ENCODE results near the gene TNPO3.

Gene TNPO3

GRCh38 chr7:128986609-128987008 lies 68.3 kb downstream of the TNPO3 start:
- TF ChIP-seq CTCF (IDR thresholded peaks at IDR 0.05; ENCODE audit: control extremely low read depth, extremely low read depth, low read depth, missing control alignments) = no peak
- DNase-seq (ENCODE audit: extremely low spot score) = no peak
- CTCF ChIA-PET = interaction anchor here (1.0 to 2.2 kb wide), 5 partner anchors 18 to 232 kb away, joined by 3 to 6 read pairs (median 3); no protein-coding TSS in a partner anchor
- POLR2A ChIA-PET = no interaction called here

- no peak for DNase-seq (ENCODE audit: extremely low spot score)
- CTCF ChIA-PET = interaction anchor here (1.0 to 2.2 kb wide), 3 partner anchors 10 to 18 kb away, joined by 3 to 6 read pairs (median 3); no protein-coding TSS in a partner anchor
- POLR2A ChIA-PET = no interaction called here
- no peak for TF ChIP-seq CTCF (IDR thresholded peaks at IDR 0.05; ENCODE audit: control extremely low read depth, extremely low read depth, low read depth, missing control alignments)
These were observed 69.3 kb downstream of the TNPO3 start for GRCh38 chr7:128985660-128986059.

GRCh38 chr7:128982105-128982504 lies 72.8 kb downstream of the TNPO3 start:
- no peak for DNase-seq (ENCODE audit: extremely low spot score)
- TF ChIP-seq CTCF (IDR thresholded peaks at IDR 0.05; ENCODE audit: control extremely low read depth, extremely low read depth, low read depth, missing control alignments) = no peak
- ChIA-PET CTCF (interaction anchor here (0.6 to 1.6 kb wide), 4 partner anchors 13 to 29 kb away, joined by 3 to 5 read pairs (median 4); no protein-coding TSS in a partner anchor), POLR2A (interaction anchor here (0.7 kb wide), 1 partner anchor 187 kb away, joined by 8 read pairs; no protein-coding TSS in a partner anchor)

GRCh38 chr7:128974241-128974934 lies 80.5 kb downstream of the TNPO3 start:
- no peak for DNase-seq (ENCODE audit: extremely low spot score)
- ChIA-PET POLR2A (no interaction called here), CTCF (interaction anchor here (1.5 kb wide), 1 partner anchor 34 kb away, joined by 3 read pairs; no protein-coding TSS in a partner anchor)
- no peak for TF ChIP-seq CTCF (IDR thresholded peaks at IDR 0.05; ENCODE audit: control extremely low read depth, extremely low read depth, low read depth, missing control alignments)

- CTCF ChIA-PET = interaction anchor here (0.6 to 2.7 kb wide), 9 partner anchors 10 to 123 kb away, joined by 3 to 11 read pairs (median 5); no protein-coding TSS in a partner anchor
- no peak for DNase-seq (ENCODE audit: extremely low spot score)
- no peak for TF ChIP-seq CTCF (IDR thresholded peaks at IDR 0.05; ENCODE audit: control extremely low read depth, extremely low read depth, low read depth, missing control alignments)
- POLR2A ChIA-PET = no interaction called here
These were observed 86.3 kb downstream of the TNPO3 start for GRCh38 chr7:128968624-128969023.

- POLR2A ChIA-PET = interaction anchor here (0.9 to 1.8 kb wide), 2 partner anchors 16 to 24 kb away, joined by 3 to 10 read pairs; no protein-coding TSS in a partner anchor
- peak; percentile 77 for DNase-seq (ENCODE audit: extremely low spot score)
- TF ChIP-seq CTCF (IDR thresholded peaks at IDR 0.05; ENCODE audit: control extremely low read depth, extremely low read depth, low read depth, missing control alignments) = no peak
- CTCF ChIA-PET = interaction anchor here (0.8 to 16.2 kb wide), 5 partner anchors 11 to 207 kb away, joined by 3 to 140 read pairs (median 3); no protein-coding TSS in a partner anchor
These were observed 91.6 kb downstream of the TNPO3 start for GRCh38 chr7:128963327-128963757.
